Pons (tissue), 1 donor: ENCODE results near the gene RNF26.

ENCODE experiments used
- DNase-seq: peaks from one replicate; pipeline ENCODE4 v3.0.0-alpha.2; 2016; ENCODE audit warnings: low spot score

The RNF26 gene

GRCh38 chr11:119334174-119334930 is at the start of gene RNF26:
TSS of gene RNF26 (plus strand) at chr11:119334527. CDS start at chr11:119335123, 596 bp downstream.
- DNase-seq: peak; percentile 100

GRCh38 chr11:119285431-119285830 is 48.9 kb upstream of the RNF26 start:
- DNase-seq: no peak

GRCh38 chr11:119288219-119288618 is 46.1 kb upstream of the RNF26 start:
- DNase-seq: no peak

- DNase-seq: no peak
These were observed 43.3 kb upstream of the RNF26 start for GRCh38 chr11:119290894-119291497.

- no peak for DNase-seq
These were observed 40.9 kb upstream of the RNF26 start for GRCh38 chr11:119293461-119293860.

- no peak for DNase-seq
These were observed 39.1 kb upstream of the RNF26 start for GRCh38 chr11:119295178-119295577.

- no peak for DNase-seq
These were observed 36.4 kb upstream of the RNF26 start for GRCh38 chr11:119297938-119298337.

GRCh38 chr11:119298726-119299125 is 35.6 kb upstream of the RNF26 start:
- DNase-seq: no peak

- no peak for DNase-seq
These were observed 34.9 kb upstream of the RNF26 start for GRCh38 chr11:119299416-119299815.

- DNase-seq: no peak
These were observed 33.9 kb upstream of the RNF26 start for GRCh38 chr11:119300198-119300964.

- DNase-seq: no peak
These were observed 31.1 kb upstream of the RNF26 start for GRCh38 chr11:119303227-119303718.

- DNase-seq: no peak
These were observed 28.6 kb upstream of the RNF26 start for GRCh38 chr11:119305556-119306372.

- DNase-seq: no peak
These were observed 27.9 kb upstream of the RNF26 start for GRCh38 chr11:119306373-119306890.

GRCh38 chr11:119307219-119307618 is 27.1 kb upstream of the RNF26 start:
- DNase-seq: no peak

GRCh38 chr11:119307974-119308373 is 26.4 kb upstream of the RNF26 start:
- no peak for DNase-seq

GRCh38 chr11:119309411-119309810 is 24.9 kb upstream of the RNF26 start:
- DNase-seq: no peak

- no peak for DNase-seq
These were observed 24.2 kb upstream of the RNF26 start for GRCh38 chr11:119309953-119310681.

- no peak for DNase-seq
These were observed 23.7 kb upstream of the RNF26 start for GRCh38 chr11:119310682-119311052.

- DNase-seq: no peak
These were observed 19.6 kb upstream of the RNF26 start for GRCh38 chr11:119314726-119315125.

- DNase-seq: peak; percentile 61
These were observed 19.0 kb upstream of the RNF26 start for GRCh38 chr11:119315131-119316015.
